HL-60/S4 (cell line): ENCODE measurements around the gene CEP63.

Source experiments
- in situ Hi-C: fragments of 300-500 bp; cut with MboI; formaldehyde crosslinking; loops from 2 replicates; pipeline ENCODE4 v1.14.3; 2022; ENCODE audit warnings: low sequenced_read_pairs

CEP63 gene

GRCh38 chr3:134622806-134623365 is 137.0 kb downstream of the CEP63 start:
- in situ Hi-C loops = no loop called here

DNA sequence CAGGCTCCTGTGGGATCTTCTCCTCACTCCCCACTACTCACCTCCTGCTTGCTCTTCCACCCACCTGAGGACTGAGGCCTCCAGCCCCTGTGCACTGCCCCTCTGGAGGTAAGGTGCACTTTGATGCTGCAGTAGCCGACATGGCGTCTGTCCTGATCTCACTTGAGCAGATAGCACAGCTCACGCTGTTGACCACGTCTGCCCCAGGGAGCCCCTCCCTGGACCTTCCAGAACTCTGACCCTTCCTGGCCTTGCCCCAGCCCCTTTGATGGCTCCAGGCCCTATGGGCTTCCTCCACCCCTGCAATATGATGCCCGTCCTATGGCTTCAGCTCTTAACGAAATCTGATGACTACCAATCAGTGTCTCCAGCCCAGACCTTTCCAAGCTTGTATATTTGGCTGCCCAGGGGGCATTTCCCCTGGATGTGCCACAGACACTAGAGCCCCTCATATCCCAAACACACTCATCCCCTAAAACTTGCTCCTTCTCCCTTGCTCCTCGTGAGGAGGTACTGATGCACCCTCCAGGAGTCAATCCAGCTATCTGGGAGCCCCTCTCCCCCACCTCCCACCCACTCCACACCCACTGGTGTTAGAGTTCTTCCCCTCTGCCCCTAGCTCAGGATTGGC is 137.9 kb downstream of the CEP63 start:
- in situ Hi-C loops = no loop called here
